ENCODE measurements around the gene COL4A2. TPM values are rescaled to one million over a fixed set of nuclear protein-coding genes. Genes with fewer than 3 reads are reported as not detected.

The COL4A2 gene
- total RNA-seq: 100 to 1,000 TPM in 3 of 4 donors, 10 to 100 TPM in 1; 97.6 to 193 (median 131) TPM

- Histone ChIP-seq H3K27ac (peak within 1 kb of the TSS; percentile 90 to 99 (median 93)), H3K36me3 (no peaks in the 10 kb centered on the region), H3K27me3 (no peaks in the 10 kb centered on the region), H3K9me3 (no peaks in the 10 kb centered on the region), H3K4me3 (replicated peaks in 1 of 3) (peak within 1 kb of the TSS; percentile 76 to 97 (median 76)), H3K4me1 (peaks cover 52 to 70% of the 10 kb centered on the region in 2 donors)
- DNase-seq: peak; percentile 70 to 80
- intact Hi-C loops (cut with DNase I): no loop called here
- 0% methylated on average over 11 of the region's 96 CpGs; no CpG with 5 or more reads in 1 of the 2 donors for WGBS, 2 donors
- peak; percentile 90 to 99 for TF ChIP-seq POLR2A (IDR thresholded peaks at IDR 0.05)
- peak in 1 of 6 experiments; percentile 3 for TF ChIP-seq CTCF (IDR thresholded peaks at IDR 0.05)
Measured at GRCh38 chr13:110306960-110307766, at the start of gene COL4A2, which contains the start of gene COL4A1. Gene COL4A2 (plus strand): TSS chr13:110307284. CDS start chr13:110307904, 620 bp downstream. Gene COL4A1 (minus strand): TSS chr13:110307157. CDS start chr13:110307027, 130 bp downstream.

- WGBS, 2 donors: 95 to 98% methylated on average over 3 of the region's 3 CpGs
- no peaks in the 10 kb centered on the region for H3K27me3 ChIP-seq
- no peaks in the 10 kb centered on the region for H3K36me3 ChIP-seq
- intact Hi-C loops (cut with DNase I): no loop called here
- no peak overlapping the region for H3K4me3 ChIP-seq (replicated peaks in 1 of 3)
- peaks cover 4 to 29% of the 10 kb centered on the region in 2 donors for H3K4me1 ChIP-seq
- TF ChIP-seq POLR2A (IDR thresholded peaks at IDR 0.05) (no peak), CTCF (IDR thresholded peaks at IDR 0.05) (no peak)
- H3K9me3 ChIP-seq: no peaks in the 10 kb centered on the region
- no peak overlapping the region for H3K27ac ChIP-seq
- no peak for DNase-seq
Measured at GRCh38 chr13:110257408-110257807, 49.7 kb upstream of the COL4A2 start.

GRCh38 chr13:110258876-110259631 is 48.0 kb upstream of the COL4A2 start:
- Histone ChIP-seq H3K4me1 (peaks cover 8 to 42% of the 10 kb centered on the region in 2 donors), H3K27me3 (no peaks in the 10 kb centered on the region), H3K4me3 (replicated peaks in 1 of 3) (no peak overlapping the region), H3K27ac (peak overlapping the region in 2 of 3 donors; percentile 36 to 44), H3K9me3 (no peaks in the 10 kb centered on the region), H3K36me3 (no peaks in the 10 kb centered on the region)
- 81% methylated on average over 12 of the region's 12 CpGs for WGBS, 2 donors
- intact Hi-C loops (cut with DNase I): no loop called here
- TF ChIP-seq POLR2A (IDR thresholded peaks at IDR 0.05) (no peak), CTCF (IDR thresholded peaks at IDR 0.05) (no peak)
- DNase-seq: no peak

- no peaks in the 10 kb centered on the region for H3K36me3 ChIP-seq
- WGBS, 2 donors: 77 to 83% methylated on average over 6 of the region's 6 CpGs
- TF ChIP-seq POLR2A (IDR thresholded peaks at IDR 0.05) (no peak), CTCF (IDR thresholded peaks at IDR 0.05) (no peak)
- no peak overlapping the region for H3K4me3 ChIP-seq (replicated peaks in 1 of 3)
- peak overlapping the region in 2 of 3 donors; percentile 36 to 44 for H3K27ac ChIP-seq
- intact Hi-C loops (cut with DNase I): no loop called here
- DNase-seq: no peak
- peaks cover 10 to 44% of the 10 kb centered on the region in 2 donors for H3K4me1 ChIP-seq
- H3K27me3 ChIP-seq: no peaks in the 10 kb centered on the region
- H3K9me3 ChIP-seq: no peaks in the 10 kb centered on the region
Measured at GRCh38 chr13:110259651-110260050, 47.4 kb upstream of the COL4A2 start.
